ENCODE measurements around the gene RAMACL. TPM values are rescaled to one million over a fixed set of nuclear protein-coding genes. Genes with fewer than 3 reads are reported as not detected.

The RAMACL gene
- total and polyA plus RNA-seq, 7 donors, result 0.17 to 1.3 (median 0.48) TPM

DNA sequence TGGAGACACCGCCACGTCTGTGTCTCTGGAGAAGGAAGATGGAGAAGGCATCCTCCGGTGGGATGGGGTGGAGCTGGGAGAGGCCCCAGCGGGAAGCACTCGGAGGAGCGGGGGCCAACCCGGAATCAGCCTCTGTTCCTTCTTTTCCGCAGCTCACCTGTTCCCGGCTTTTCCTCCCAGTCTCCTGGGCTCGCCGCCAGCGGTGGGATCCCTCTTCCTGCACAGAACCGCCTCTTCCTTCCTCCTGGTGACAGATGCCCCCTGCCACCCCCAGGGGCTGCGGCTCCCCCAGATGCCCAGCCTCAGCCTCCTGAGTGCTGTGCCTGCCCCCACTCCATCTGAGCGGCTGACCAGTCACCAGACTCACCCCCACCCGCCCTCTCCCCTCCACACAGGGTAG, 23.3 kb downstream of the RAMACL start:
- ATAC-seq (no peak), DNase-seq (no peak)
- 65 to 77% (median 69%) methylated on average over 15 to 16 of the region's 16 CpGs for WGBS, 3 donors
- intact Hi-C loops (cut with DNase I), result loop anchor here in 1 of 2 donors (5.0 kb wide), 1 partner anchor 64 kb away; the partner anchor contains the start of gene RPS6KA2
- peaks cover 66% of the 10 kb centered on the region for H3K4me1 ChIP-seq
- H3K9me3 ChIP-seq, result no peaks in the 10 kb centered on the region
- no peak overlapping the region for H3K27ac ChIP-seq
- H3K27me3 ChIP-seq (ENCODE audit: insufficient read depth in 3 of 3, low read length in 2 of 3), result no peaks in the 10 kb centered on the region
- TF ChIP-seq, protein P1, sequence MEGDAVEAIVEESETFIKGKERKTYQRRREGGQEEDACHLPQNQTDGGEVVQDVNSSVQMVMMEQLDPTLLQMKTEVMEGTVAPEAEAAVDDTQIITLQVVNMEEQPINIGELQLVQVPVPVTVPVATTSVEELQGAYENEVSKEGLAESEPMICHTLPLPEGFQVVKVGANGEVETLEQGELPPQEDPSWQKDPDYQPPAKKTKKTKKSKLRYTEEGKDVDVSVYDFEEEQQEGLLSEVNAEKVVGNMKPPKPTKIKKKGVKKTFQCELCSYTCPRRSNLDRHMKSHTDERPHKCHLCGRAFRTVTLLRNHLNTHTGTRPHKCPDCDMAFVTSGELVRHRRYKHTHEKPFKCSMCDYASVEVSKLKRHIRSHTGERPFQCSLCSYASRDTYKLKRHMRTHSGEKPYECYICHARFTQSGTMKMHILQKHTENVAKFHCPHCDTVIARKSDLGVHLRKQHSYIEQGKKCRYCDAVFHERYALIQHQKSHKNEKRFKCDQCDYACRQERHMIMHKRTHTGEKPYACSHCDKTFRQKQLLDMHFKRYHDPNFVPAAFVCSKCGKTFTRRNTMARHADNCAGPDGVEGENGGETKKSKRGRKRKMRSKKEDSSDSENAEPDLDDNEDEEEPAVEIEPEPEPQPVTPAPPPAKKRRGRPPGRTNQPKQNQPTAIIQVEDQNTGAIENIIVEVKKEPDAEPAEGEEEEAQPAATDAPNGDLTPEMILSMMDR (IDR thresholded peaks at IDR 0.05), result no peak
- no peaks in the 10 kb centered on the region for H3K36me3 ChIP-seq (ENCODE audit: insufficient read depth in 1 of 2, low read depth in 1 of 2)
- no peak overlapping the region for H3K4me3 ChIP-seq

DNA sequence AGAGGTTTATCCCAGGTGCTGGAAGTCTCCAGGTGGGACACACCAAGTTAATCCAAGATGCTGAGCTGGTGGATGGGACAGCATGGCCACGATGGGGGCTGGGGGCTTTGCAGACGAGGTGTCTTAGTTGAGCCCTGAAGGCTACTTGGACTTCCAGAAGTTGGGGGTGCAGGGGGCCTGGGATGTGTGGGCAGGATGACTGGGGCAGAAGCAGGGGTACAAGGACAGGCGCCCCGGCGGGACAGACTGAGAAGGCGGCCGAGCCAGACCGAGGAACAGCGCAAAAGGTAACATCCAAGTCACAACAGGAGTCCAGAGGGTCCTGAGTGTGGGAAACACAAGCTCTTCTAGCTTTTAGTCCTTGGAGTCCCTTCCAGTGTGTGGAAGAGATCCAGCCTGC, 23.8 kb downstream of the RAMACL start:
- Histone ChIP-seq H3K4me1 (peaks cover 67% of the 10 kb centered on the region), H3K4me3 (no peak overlapping the region), H3K27ac (peak overlapping the region; percentile 84), H3K27me3 (ENCODE audit: insufficient read depth in 3 of 3, low read length in 2 of 3) (no peaks in the 10 kb centered on the region), H3K9me3 (no peaks in the 10 kb centered on the region), H3K36me3 (ENCODE audit: insufficient read depth in 1 of 2, low read depth in 1 of 2) (no peaks in the 10 kb centered on the region)
- ATAC-seq, result no peak
- DNase-seq, result no peak
- intact Hi-C loops (cut with DNase I), result loop anchor here in 1 of 2 donors (5.0 kb wide), 1 partner anchor 65 kb away; the partner anchor contains the start of gene RPS6KA2
- WGBS, 3 donors, result 92 to 97% (median 94%) methylated on average over 9 of the region's 9 CpGs
- TF ChIP-seq, protein P1 (IDR thresholded peaks at IDR 0.05), result no peak

DNA sequence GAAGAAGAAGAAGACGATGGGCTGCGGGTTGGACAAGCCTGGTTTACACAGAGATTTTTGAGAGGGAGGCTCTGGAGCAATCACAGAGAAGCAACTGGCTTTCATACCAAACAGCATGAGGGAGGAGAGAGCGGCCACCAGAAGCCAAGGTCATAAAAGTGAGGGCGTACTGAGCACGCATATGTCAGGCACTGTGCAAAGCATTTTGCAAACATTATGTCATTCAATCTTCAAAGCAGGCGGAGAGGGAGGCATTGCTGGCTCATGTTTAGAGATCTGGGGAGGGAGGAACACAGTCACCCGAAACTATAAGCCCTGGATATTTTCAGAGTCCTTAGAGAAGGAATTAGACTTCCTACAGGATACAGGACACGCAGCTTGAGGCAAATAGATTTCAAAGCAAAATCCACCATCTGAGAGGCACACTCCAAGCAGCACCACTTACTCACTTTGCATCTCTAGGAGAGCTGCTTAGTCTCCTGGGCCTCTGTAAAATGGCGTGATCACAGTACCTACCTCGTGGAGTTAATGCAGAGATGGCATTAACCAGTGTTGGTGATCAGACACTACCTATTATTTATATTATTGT, 24.6 kb downstream of the RAMACL start:
- H3K27ac ChIP-seq, result peak overlapping the region; percentile 84
- peaks cover 69% of the 10 kb centered on the region for H3K4me1 ChIP-seq
- H3K36me3 ChIP-seq (ENCODE audit: insufficient read depth in 1 of 2, low read depth in 1 of 2), result no peaks in the 10 kb centered on the region
- intact Hi-C loops (cut with DNase I), result loop anchor here in 1 of 2 donors (5.0 kb wide), 1 partner anchor 65 kb away; the partner anchor contains the start of gene RPS6KA2
- TF ChIP-seq, protein P1 (IDR thresholded peaks at IDR 0.05), result no peak
- ATAC-seq, result peak; percentile 62 to 79 (median 67)
- WGBS, 3 donors, result 25 to 39% (median 32%) methylated on average over 10 of the region's 10 CpGs
- DNase-seq, result peak in 1 of 2 donors; percentile 72
- no peak overlapping the region for H3K4me3 ChIP-seq
- H3K9me3 ChIP-seq, result no peaks in the 10 kb centered on the region
- no peaks in the 10 kb centered on the region for H3K27me3 ChIP-seq (ENCODE audit: insufficient read depth in 3 of 3, low read length in 2 of 3)

DNA sequence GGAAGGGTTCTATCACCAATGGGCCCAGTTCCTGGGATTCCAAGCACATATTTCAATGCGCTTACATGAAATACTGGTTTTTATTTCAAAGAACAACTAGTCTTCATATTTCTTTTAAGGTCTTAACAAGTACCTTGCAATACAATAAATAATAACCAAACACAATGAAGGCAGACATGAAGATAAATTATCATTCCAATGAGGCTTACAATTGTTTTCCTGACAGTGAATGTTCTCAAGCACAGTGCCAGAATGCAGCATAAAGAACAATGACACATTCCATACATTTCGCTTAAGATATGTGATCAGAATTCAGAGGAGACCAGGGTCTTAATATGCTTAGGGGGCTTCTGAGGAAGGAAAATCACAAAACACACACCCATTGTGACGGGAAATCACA, 26.3 kb downstream of the RAMACL start:
- Histone ChIP-seq H3K4me1 (peaks cover 64% of the 10 kb centered on the region), H3K4me3 (no peak overlapping the region), H3K9me3 (no peaks in the 10 kb centered on the region), H3K36me3 (ENCODE audit: insufficient read depth in 1 of 2, low read depth in 1 of 2) (no peaks in the 10 kb centered on the region), H3K27me3 (ENCODE audit: insufficient read depth in 3 of 3, low read length in 2 of 3) (no peaks in the 10 kb centered on the region), H3K27ac (no peak overlapping the region)
- no peak for ATAC-seq
- no peak for DNase-seq
- intact Hi-C loops (cut with DNase I), result loop anchor here in 1 of 2 donors (5.0 kb wide), 1 partner anchor 67 kb away; the partner anchor contains the start of gene RPS6KA2
- TF ChIP-seq, protein P1 (IDR thresholded peaks at IDR 0.05), result no peak
- WGBS, 3 donors, result 97 to 100% (median 99%) methylated on average over 3 of the region's 3 CpGs

All from psoas muscle (tissue), 8 donors.